NCI-H524 treated with DMSO at 0.1 percent for 48 hours (cell line): ENCODE measurements around the gene SLC22A12.

Experiments
- DNase-seq: peaks from one replicate; lab custom pipeline; 2025; lab: John Stamatoyannopoulos, UW

SLC22A12 gene

DNA sequence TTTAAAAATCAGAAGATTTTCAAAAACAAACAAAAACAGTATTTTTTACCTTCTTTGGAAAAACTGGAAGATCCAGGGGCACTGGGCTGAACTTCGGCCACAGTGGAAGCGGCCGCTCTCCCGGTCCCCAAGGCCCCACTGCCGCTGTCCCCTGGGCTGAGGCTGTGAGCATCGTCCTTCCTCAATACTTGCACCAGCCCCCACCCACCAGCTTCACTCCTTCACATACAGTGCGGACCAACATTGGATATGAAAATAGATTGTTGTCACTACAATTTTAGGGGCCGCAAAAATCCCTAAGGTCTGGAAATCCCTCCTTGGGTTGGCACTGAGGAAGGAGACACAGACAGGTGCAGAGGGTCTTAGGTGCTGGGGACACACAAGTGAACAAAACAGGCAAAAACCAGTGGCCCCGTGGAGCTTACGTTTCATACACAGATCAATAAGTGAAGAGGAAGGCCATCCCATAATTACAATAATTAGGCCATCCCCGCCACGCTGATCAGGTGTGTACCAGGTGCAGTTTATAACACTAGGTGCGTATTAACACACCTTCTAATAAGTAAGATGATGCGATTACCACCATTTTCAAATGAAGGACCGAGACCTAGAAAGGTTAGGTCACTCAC, 28.2 kb upstream of the SLC22A12 start:
- no peak for DNase-seq

DNA sequence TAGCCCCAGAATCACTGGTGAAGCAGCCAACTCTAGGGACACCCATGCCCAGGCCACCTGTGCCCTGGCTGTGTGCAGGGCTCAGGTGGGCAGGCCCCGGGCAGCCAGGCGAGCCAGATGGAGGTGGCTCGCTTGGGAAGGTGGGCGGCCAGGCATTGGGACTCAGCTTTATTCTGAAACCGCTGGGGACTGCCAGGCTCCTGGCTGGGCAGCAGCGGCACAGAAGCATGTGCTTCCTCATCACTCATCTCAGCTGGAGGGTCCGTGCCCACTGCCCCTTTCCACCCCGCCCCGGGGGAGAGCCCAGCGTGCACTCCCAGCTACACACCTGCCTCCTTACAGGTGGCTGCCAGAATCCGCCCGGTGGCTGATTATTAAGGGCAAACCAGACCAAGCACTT, 27.1 kb upstream of the SLC22A12 start:
- no peak for DNase-seq

DNA sequence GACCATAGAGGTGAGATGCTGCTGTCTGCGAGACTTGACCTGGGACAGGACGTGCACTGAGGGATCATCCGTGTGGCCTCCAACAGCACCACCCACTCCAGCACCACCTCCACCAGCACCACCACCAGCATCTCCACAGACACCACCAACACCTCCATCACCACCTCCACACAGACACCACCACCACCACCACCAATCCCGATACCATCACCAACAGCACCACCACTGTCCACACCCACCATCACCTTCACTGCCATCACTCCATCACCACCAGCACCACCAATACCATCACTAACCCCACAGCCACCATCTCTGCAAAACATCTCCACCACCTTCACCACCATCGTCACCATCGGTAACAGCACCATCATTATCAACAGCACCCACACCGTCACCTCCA, 26.6 kb upstream of the SLC22A12 start:
- no peak for DNase-seq

DNA sequence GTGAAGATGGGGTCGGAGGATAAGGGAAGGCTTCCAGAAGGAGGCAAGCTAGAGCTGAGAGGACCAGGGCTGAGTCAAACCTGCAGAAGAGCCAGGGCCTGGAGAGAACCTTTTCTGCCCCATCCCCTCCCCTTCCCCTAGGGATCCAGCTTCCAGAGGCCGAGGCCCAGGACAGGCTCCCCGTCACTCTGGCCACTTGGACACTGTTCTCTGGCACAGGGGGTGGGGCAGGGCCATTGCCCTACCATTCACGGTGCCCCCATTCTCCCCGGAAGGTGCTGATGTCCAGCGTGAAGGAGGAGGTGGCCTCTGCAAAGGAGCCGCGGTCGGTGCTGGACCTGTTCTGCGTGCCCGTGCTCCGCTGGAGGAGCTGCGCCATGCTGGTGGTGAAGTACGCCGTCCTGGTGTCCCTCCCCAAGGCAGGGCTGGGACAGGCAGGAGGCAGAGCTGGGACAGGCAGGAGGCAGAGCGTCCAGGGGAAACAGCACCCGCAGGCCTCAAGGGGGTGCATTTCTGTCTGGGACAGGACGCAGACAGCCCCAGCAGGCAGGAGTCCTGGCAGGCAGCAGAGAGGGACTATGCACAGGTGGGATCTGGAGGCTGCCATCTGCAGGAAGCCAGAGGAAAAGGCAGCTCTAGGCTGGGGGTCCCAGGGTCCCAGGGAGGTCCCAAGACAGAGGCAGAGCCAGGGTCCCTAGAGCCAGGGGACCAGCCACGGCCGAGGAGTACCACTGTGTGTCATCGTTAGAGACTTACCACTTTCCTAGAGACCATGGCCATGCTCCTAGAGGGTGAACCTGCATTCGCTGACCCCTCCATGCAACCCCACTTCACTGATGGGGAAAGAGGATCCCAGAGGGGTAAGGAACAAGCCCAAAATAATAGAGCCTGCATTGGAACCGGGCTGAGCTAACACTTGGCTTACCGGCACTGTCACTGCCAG, 25.8 kb upstream of the SLC22A12 start:
- DNase-seq: no peak

DNA sequence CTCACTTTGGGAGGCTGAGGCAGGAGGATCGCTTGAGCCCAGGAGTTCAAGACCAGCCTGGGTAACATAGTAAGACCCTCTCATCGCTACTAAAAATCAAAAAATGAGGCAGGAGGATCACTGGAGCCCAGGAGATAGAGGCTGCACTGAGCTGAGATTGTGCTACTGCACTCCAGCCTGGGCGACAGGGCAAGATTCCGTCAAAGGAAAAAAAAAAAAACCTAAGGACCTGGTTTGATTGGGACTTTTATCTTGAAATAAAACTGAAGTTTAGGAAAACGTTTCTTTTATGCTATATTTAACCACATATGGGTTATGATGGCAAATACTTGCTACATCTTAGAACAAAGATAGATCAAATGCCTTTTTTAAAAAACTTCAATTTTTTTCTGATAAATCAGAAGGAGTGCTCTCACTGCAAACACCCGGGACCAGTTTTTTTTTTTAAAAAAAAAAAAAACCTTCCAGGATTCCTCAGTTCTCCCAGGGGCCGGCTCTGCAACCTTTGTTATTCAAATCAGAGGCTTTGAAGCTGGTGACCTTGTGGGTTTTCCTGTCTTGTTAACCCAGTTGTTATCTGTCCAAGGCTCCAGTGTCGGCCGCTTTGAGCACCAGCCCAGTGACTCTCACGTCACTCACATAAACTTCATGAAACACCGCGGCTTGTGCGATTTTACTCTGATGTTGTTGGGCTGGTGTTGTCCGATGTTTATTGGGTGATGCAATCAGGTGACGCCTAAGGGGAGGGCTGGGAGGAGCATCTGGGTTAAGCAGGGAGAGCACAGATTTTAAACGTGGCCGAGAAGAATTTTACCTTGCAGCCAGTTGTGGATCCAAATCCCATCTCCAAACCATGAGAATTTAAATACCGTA, 24.7 kb upstream of the SLC22A12 start:
- peak; percentile 47 for DNase-seq

DNA sequence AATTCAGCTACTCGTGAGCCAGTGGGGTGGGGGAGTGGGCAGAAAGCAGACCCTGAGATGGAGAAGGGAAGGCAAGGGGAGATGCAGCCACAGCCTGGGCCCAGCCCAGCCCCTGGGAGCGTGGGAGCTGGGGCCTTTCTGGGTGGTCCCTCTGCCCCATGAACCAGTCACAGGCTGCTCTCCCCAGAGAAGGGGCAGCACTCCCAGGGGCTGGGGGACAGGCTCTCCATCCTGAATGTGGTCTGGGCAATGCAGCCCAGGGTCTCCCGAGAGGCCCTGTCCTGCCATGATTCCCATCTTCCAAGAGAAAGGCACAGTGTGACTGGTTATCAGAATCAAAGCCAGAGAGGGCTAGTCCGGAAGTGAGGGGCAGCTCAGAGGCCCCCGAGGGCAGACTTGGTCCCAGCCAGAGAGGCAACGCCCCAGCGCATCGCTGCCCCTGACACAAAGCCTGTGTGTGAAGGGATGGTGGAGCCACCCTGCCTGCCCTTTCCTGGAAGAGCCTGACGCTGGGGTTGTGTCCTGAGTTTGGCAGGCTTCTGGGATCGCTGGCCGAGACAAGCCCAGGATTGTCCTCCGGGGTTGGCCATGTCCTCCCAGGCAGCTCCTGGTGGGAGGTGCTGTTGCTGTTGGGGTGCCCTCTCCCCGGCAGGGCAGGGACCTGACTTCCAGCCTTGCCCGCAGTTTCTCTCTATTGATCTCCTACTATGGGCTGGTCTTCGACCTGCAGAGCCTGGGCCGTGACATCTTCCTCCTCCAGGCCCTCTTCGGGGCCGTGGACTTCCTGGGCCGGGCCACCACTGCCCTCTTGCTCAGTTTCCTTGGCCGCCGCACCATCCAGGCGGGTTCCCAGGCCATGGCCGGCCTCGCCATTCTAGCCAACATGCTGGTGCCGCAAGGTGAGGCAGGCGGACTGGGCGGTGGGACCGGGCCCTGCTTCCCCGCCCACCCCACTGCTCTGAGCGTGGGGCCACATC, 23.8 kb upstream of the SLC22A12 start:
- no peak for DNase-seq

DNA sequence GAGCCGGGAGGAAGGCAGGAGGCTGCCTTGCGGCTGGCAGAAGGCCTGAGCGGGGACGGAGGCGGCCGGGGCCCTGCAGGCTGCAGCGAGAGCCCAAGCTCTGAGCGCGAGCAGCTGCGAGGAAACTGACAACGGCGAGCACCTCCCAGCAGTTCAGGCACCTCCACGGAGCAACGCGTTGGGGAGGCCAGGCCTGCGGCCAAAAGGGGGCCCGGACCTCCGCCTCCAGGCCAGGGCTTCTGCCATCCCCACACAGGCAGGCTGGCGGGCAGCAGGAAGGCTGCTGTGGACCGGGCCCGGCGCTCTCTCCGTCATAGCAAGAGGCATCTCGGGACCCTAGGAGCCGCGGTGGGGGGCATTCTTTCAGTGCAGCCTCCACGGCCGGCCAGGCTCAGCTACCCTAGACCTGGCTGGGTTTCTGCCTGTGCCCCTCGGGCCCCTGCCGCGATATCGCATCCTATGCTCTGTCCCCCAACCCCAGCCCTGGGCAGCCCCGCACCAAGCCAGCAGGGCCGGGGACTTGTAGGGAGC, 22.9 kb upstream of the SLC22A12 start:
- no peak for DNase-seq

DNA sequence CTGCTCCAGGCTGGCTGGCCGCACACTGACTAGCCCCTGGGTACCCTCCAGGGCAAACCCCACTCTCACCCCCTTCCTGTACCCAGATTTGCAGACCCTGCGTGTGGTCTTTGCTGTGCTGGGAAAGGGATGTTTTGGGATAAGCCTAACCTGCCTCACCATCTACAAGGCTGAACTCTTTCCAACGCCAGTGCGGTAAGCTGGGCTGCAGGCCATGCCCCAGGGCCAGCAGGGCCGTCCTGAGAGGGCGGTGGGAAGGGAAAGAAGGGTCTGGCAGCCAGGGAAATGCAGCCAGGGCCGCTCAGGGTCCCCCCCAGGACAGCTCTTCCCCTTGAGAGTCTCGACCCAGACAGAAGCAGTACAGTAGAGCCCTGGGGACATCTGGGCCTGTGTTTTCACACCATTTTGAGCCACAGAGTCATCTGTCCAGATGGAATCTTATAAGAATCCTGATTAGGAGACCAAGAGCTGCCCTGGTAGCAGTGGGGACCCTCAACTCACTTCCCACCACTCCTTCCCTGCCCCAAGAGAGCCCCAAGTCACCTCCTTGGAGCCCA, 22.4 kb upstream of the SLC22A12 start:
- no peak for DNase-seq

DNA sequence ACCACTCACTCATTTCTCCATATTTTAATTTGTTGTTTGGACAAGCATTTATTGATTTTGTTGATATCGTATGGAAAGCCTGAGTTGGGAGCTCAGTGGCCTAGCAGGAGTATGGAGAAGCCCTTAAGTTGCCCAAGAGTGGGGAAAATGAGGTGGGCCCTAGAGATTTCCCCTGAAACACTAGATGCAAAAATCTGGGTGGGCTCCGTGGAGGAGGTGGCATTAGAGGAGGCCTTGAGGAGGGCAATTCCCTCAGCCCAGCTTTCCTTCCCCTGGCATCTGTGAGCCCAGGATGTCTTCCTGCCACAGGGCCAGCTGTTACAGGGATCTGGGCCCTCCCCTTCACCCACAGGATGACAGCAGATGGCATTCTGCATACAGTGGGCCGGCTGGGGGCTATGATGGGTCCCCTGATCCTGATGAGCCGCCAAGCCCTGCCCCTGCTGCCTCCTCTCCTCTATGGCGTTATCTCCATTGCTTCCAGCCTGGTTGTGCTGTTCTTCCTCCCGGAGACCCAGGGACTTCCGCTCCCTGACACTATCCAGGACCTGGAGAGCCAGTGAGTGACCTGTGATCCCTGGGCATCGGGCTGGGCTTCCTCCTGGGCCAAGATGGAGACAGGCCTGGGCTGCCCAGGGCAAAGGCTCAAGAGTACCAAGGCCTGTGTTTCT, 21.6 kb upstream of the SLC22A12 start:
- DNase-seq: peak; percentile 59

DNA sequence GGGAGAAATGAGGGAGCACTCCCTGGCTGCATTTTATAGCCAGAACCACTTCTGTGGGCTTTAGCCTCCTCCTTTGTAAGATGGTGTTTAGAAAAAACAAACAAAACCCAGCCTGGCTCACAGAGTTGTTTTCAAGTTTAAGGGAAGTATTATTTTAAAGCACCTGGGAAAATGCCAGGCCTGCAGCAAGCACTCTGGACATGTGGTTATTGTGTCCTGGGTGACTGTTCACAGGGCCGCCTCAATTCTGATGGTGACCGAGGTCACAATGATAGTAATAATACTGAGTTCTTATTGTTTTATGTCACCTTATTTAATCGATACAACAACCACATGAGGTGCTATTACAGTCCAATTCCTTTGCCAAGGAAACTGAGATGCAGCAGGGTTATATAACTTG, 20.7 kb upstream of the SLC22A12 start:
- DNase-seq: no peak

DNA sequence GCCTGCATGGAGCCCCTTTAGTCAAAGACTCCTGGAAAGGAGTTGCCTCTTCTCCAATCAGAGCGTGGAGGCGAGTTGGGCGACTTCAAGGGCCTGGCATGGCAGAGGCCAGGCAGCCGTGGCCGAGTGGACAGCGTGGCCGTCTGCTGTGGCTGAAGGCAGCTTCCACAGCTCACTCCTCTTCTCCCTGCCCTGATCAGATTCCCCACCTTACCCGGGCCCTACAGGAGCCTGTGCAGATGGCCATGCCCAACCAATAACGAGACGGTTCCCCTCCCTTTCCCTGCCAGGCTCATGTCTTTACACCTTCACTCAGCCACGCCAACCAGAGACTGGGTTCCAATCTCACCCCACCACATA, 20.0 kb upstream of the SLC22A12 start:
- DNase-seq: no peak

DNA sequence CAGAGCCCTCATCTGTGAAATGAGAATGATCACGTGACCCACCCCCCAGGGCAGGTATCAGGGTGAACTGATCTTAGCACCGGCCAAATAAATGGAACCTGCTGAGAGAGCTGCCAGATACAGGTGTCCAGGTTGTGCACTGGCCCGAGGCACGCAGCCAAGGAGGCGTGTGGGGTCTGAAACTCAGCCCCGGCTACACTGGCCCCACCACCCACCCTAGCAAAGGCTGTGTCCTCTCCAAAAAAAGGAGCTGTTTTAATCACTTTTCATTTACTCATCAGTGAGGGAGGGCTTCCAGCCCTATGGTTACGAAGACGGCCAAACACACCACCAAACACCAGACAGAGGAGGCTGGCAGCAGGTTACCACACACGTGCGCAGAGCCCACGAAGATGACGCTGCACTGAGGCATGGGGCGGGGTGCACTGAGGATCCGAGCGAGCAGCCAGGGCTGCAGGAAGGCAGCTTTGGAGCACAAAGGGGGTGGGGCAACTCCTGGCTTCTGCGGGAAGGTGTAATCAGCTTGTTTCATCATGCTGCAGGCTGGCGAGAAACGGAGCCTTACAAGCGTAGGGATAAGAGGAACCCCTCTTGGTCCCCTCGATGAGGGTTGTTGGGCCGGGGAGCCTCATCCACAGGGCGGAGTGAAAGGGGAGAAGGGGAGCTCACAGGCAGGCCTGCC, 19.5 kb upstream of the SLC22A12 start:
- no peak for DNase-seq

DNA sequence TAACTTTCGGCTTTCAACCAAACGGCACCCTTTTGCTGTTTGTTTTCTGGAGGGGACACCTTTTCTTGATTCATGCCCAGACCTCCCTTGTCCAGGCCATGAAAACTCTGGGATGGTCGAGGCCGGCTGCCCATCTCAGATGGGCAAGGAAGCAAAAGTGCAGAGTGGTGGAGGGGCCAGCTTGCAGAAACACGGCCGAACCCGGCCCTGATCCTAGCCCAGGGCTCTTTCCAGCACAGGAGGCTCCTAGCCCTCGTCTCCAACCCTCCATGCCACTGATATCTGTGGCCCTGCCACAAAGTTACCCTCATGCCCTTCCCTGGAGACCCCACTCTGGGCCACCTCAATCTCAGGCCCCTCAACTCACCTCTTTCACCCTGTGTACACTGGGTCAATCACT, 18.9 kb upstream of the SLC22A12 start:
- DNase-seq: no peak

DNA sequence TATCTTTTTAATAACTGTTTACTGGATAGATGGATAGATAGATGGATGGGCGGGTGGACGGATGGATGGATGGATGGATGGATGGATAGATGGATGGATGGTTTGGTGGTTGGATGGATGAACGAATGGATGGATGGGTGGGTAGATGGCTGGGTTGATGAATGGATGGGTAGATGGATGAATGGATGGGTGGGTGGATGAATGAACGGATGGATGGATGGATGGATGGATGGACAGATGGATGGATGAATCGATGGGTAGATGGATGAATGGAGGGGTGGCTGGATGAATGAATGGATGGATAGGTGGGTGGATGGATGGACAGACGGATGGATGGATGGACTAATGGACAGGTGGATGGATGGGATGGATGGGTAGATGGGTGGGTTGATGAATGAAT, 13.8 kb upstream of the SLC22A12 start:
- no peak for DNase-seq

DNA sequence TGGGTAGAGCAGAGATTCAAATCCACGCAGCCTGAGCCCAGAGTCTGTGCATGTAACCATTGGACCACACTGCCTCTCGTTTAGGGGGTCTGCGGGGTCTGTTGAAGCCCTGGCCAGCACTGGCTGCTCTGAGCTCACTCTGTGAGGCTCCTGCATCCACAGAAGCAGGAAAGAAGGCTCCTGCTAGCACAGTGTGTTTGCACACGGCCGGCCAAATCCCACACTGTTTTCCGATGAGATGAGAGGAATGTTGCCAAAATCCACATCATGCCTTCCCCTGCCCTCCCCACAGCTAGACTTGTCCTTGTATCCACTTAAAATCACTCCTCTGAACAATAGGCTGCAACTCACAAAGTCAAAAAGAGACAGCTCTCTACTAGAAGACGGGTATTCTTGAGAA, 10.6 kb upstream of the SLC22A12 start:
- DNase-seq: no peak

DNA sequence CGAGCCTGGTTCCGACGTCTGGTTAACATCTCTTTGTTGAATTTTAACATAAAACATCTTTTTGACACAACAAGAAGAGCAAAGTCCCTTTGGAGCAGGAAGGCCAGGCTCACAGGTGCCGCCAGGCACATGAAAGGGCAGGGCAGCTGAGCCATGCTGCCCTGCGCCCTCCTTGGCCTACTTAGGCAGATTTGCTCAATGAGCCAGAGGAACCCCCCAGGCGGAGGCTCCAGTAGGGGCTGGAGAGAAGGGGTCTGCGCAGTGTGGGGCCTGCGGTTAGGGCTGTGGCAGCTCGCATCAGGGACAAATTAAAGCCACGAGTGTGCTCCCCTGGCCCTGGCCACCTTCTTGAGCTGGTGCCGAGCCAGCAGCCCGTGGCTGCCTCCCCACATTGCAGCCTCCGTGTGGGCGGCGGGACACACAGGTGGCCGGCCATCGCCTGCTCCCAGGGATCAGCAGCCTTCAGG, 9.9 kb upstream of the SLC22A12 start:
- no peak for DNase-seq

DNA sequence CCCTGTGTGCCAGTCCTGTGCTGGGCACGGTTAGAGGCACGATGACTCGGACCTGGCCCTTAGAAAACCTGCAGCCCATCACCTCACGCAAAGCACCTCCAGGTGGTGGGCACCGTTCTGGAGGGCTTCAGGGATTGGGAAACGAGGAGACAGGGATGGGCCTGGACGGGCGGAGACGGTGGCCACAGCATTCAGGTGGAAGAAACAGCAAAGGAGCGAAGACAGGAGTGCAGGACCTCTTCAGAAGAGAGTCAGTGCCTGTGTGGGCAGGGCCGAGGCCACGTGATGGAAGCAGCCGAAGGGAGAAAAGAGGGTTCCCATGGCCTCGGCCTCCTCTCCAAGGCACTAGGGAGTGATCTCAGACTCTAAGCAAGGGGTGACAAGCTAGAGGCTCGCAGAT, 8.1 kb upstream of the SLC22A12 start:
- no peak for DNase-seq

DNA sequence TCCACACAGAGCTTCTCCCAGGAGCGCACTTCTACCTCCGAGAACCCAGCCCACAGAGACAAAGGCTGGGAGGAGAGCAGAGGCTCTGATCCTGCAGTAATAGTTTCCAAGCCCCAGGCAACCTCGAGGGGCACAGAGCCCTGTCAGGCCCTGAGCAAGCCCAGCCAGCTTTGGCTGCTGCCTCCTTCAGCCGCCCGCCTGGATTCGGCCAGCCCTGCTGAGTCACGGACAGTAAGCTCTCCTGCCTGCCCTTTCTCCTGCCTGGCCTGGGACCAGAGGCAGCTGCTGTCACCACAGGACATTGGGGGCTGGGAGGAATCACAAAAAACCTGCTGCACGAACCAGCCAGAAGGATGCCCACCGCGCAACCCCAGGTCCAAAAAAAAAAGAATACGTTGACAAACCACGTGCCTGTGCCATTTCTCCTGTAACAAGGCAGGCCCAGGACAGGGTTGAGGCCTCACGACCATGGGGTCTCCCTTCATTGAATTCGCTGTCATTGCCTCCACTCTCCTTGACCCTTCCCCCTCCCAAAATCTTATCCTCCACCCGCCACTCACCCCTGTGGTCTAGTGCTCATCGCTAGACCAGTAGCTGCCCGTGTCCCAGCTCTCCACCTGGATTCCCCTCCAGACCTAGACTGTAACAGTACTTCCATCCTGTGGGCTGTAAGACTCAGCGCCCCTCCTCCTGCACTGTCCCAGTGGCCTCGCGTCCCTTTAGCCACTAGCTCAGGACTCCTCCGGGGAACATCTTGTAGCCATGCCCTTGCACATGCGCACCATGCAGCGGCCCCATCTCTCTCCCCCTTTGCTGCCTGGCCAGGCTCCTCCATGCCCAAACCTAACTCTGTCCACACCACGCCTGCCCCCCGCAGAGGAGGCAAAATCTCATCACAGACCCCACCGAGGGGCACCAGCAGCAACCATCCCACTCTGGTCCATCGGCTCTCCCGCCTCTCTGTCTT, 7.4 kb upstream of the SLC22A12 start:
- no peak for DNase-seq
